DND-41 (cell line): Measurements from ENCODE around the gene RPS6KB2.

Experiments
- EZH2 ChIP-seq: IDR thresholded peaks from 3 replicates; pipeline ENCODE4 v1.6.1; 2012; ENCODE audit warnings: borderline replicate concordance, low read depth, mild to moderate bottlenecking, moderate library complexity, low read length, inconsistent platforms; ENCODE audit not compliant: severe bottlenecking
- TF ChIP-seq, protein P1 (sequence below): IDR thresholded peaks from 2 replicates; pipeline ENCODE4 v1.5.1; 2012; ENCODE audit warnings: borderline replicate concordance, low read length, moderate library complexity, mild to moderate bottlenecking; ENCODE audit not compliant: poor library complexity, severe bottlenecking; ENCODE audit errors: extremely low read depth

DNA sequence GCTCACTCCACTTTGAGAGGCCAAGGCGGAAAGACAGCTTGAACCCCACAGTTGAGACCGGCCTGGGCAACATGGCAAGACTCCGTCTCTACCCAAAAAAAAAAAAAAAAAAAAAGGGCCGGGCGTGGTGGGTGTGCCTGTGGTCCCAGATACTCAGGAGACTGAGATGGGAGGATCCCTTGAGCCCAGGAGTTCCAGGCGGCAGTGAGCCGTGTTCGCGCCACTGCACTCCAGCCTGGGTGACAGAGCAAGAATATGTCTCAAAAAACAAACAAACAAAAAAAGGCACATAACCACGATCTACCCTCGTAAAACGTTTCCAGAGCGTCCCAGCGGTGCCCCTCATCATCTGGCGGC, 37.4 kb upstream of the RPS6KB2 start:
- TF ChIP-seq EZH2 = no peak
- TF ChIP-seq, protein P1, sequence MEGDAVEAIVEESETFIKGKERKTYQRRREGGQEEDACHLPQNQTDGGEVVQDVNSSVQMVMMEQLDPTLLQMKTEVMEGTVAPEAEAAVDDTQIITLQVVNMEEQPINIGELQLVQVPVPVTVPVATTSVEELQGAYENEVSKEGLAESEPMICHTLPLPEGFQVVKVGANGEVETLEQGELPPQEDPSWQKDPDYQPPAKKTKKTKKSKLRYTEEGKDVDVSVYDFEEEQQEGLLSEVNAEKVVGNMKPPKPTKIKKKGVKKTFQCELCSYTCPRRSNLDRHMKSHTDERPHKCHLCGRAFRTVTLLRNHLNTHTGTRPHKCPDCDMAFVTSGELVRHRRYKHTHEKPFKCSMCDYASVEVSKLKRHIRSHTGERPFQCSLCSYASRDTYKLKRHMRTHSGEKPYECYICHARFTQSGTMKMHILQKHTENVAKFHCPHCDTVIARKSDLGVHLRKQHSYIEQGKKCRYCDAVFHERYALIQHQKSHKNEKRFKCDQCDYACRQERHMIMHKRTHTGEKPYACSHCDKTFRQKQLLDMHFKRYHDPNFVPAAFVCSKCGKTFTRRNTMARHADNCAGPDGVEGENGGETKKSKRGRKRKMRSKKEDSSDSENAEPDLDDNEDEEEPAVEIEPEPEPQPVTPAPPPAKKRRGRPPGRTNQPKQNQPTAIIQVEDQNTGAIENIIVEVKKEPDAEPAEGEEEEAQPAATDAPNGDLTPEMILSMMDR = no peak
